HepG2 (cell line): ENCODE measurements around the gene ZNF714. TPM values are rescaled to one million over a fixed set of nuclear protein-coding genes. Genes with fewer than 3 reads are reported as not detected.

Source experiments
- AGO2 ChIP-seq: fragments of 200-400 bp; formaldehyde crosslinking; optimal IDR thresholded peaks from 2 replicates; pipeline ENCODE3; 2017; ENCODE audit warnings: mild to moderate bottlenecking, low read depth, low read length, moderate library complexity
- ATF7 ChIP-seq, 2 experiments: fragments of 450-650 bp in 1 of 2; sonication (generic) in 1 of 2; formaldehyde crosslinking in 1 of 2; IDR thresholded peaks; 2 replicates each; pipeline versions ENCODE4 v1.4.0 to v1.6.1; 2016 to 2020; ENCODE audit warnings: antibody characterized with exemption in 1 of 2, mild to moderate bottlenecking in 1 of 2, missing genetic modification reagents in 1 of 2
- BRD4 ChIP-seq: sonication (generic); formaldehyde crosslinking; IDR thresholded peaks from 2 replicates; pipeline ENCODE4 v1.4.0; 2020; ENCODE audit warnings: missing genetic modification reagents
- CBFB ChIP-seq: sonication (generic); formaldehyde crosslinking; IDR thresholded peaks from 2 replicates; pipeline ENCODE4 v1.4.0; 2020; ENCODE audit warnings: missing genetic modification reagents
- MBNL3 ChIP-seq: fragments of 250-450 bp; sonication (Bioruptor Pico); conservative IDR thresholded peaks from 2 replicates; pipeline ENCODE4 v1.8.0; 2022; ENCODE audit warnings: mild to moderate bottlenecking, inconsistent platforms
- NKX3-1 ChIP-seq: sonication (generic); formaldehyde crosslinking; IDR thresholded peaks from 2 replicates; pipeline ENCODE4 v1.5.0; 2020; ENCODE audit warnings: missing genetic modification reagents
- PAWR ChIP-seq: sonication (generic); formaldehyde crosslinking; IDR thresholded peaks from 2 replicates; pipeline ENCODE4 v1.4.0; 2020; ENCODE audit warnings: missing genetic modification reagents, mild to moderate bottlenecking, borderline replicate concordance
- PITX1 ChIP-seq: sonication (generic); formaldehyde crosslinking; IDR thresholded peaks from 2 replicates; pipeline ENCODE4 v1.5.1; 2020; ENCODE audit warnings: mild to moderate bottlenecking, missing genetic modification reagents
- PRDM10 ChIP-seq: sonication (generic); formaldehyde crosslinking; IDR thresholded peaks from 2 replicates; pipeline ENCODE4 v1.4.0; 2020; ENCODE audit warnings: low read depth, missing genetic modification reagents
- ZNF275 ChIP-seq: sonication (generic); formaldehyde crosslinking; IDR thresholded peaks from 2 replicates; pipeline ENCODE4 v1.8.0; 2022; ENCODE audit warnings: missing genetic modification reagents, mild to moderate bottlenecking, inconsistent platforms, borderline replicate concordance
- ZNF788 ChIP-seq: sonication (generic); formaldehyde crosslinking; IDR thresholded peaks from 2 replicates; pipeline ENCODE4 v1.5.0; 2020; ENCODE audit warnings: mild to moderate bottlenecking, missing genetic modification reagents, borderline replicate concordance
- ZNF841 ChIP-seq: sonication (generic); formaldehyde crosslinking; IDR thresholded peaks from 2 replicates; pipeline ENCODE4 v1.8.1; 2023; ENCODE audit warnings: missing genetic modification reagents, borderline replicate concordance
- ZNF891 ChIP-seq: sonication (generic); formaldehyde crosslinking; IDR thresholded peaks from 2 replicates; pipeline ENCODE4 v1.5.0; 2020; ENCODE audit warnings: mild to moderate bottlenecking, missing genetic modification reagents
- polyA plus RNA-seq, 8 experiments: library from polyadenylated mRNA; depleted of rRNA in 3 of 8; stranded (reverse) in 7 of 8; unstranded in 1 of 8; fragments of >200 nt; fragmentation: Illumina TruSeq in 4 of 8; extraction: Trizol in 4 of 8; gene quantifications; 2 replicates each; pipeline versions ENCODE4 v1.2.1 to v1.2.3, GENCODE V29; 2011 to 2016; ENCODE audit warnings: low read depth in 4 of 8, missing spikeins in 1 of 8, mixed read lengths in 1 of 8; ENCODE audit not compliant: insufficient read depth in 1 of 8
- total RNA-seq, 5 experiments: library from RNA; depleted of rRNA; stranded (reverse); fragments of >200 nt; fragmentation: Illumina TruSeq; extraction: Trizol; gene quantifications; 2 replicates each; pipeline ENCODE4 v1.2.3, GENCODE V29; 2016; ENCODE audit warnings: low read depth in 1 of 5
- TF ChIP-seq, protein P1 (sequence below): sonication (generic); formaldehyde crosslinking; IDR thresholded peaks from 2 replicates; pipeline ENCODE4 v1.8.0; 2022; ENCODE audit warnings: mild to moderate bottlenecking, missing genetic modification reagents; ENCODE audit not compliant: insufficient replicate concordance
- TF ChIP-seq, protein P2 (sequence below): sonication (generic); formaldehyde crosslinking; IDR thresholded peaks from 2 replicates; pipeline ENCODE4 v1.4.0; 2020; ENCODE audit warnings: mild to moderate bottlenecking, missing genetic modification reagents
- TF ChIP-seq, protein P3 (sequence below): sonication (generic); formaldehyde crosslinking; conservative IDR thresholded peaks from 2 replicates; pipeline ENCODE4 v1.4.0; 2020; ENCODE audit warnings: missing genetic modification reagents

The ZNF714 gene
- total and polyA plus RNA-seq, 2 of the 13 experiments (the other 11 are each of a cell fraction or from before 2014, with no cell fraction given) = 6.7 to 27.8 TPM

- TF ChIP-seq PRDM10 (no peak), ZNF275 (CRISPR knock-in tag) (no peak), NKX3-1 (CRISPR knock-in tag) (no peak), AGO2 (no peak), PAWR (CRISPR knock-in tag) (no peak), ZNF891 (CRISPR knock-in tag) (peak; percentile 80), ZNF841 (CRISPR knock-in tag) (no peak), ZNF788 (peak; percentile 75; the same call in 1 of the 2 replicates), ATF7 (IDR thresholded peaks at IDR 0.05) (no peak), ATF7 (CRISPR knock-in tag; IDR thresholded peaks at IDR 0.05) (no peak; the same call in 1 of the 2 replicates), BRD4 (CRISPR knock-in tag) (peak; percentile 49; the same call in 1 of the 2 replicates), PITX1 (CRISPR knock-in tag) (no peak), MBNL3 (CRISPR knock-in tag) (no peak), CBFB (CRISPR knock-in tag) (no peak)
- TF ChIP-seq, protein P1, sequence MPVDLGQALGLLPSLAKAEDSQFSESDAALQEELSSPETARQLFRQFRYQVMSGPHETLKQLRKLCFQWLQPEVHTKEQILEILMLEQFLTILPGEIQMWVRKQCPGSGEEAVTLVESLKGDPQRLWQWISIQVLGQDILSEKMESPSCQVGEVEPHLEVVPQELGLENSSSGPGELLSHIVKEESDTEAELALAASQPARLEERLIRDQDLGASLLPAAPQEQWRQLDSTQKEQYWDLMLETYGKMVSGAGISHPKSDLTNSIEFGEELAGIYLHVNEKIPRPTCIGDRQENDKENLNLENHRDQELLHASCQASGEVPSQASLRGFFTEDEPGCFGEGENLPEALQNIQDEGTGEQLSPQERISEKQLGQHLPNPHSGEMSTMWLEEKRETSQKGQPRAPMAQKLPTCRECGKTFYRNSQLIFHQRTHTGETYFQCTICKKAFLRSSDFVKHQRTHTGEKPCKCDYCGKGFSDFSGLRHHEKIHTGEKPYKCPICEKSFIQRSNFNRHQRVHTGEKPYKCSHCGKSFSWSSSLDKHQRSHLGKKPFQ (CRISPR knock-in tag) = peak; percentile 56
- TF ChIP-seq, protein P2, sequence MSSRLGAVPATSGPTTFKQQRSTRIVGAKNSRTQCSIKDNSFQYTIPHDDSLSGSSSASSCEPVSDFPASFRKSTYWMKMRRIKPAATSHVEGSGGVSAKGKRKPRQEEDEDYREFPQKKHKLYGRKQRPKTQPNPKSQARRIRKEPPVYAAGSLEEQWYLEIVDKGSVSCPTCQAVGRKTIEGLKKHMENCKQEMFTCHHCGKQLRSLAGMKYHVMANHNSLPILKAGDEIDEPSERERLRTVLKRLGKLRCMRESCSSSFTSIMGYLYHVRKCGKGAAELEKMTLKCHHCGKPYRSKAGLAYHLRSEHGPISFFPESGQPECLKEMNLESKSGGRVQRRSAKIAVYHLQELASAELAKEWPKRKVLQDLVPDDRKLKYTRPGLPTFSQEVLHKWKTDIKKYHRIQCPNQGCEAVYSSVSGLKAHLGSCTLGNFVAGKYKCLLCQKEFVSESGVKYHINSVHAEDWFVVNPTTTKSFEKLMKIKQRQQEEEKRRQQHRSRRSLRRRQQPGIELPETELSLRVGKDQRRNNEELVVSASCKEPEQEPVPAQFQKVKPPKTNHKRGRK (CRISPR knock-in tag) = no peak
- TF ChIP-seq, protein P3, sequence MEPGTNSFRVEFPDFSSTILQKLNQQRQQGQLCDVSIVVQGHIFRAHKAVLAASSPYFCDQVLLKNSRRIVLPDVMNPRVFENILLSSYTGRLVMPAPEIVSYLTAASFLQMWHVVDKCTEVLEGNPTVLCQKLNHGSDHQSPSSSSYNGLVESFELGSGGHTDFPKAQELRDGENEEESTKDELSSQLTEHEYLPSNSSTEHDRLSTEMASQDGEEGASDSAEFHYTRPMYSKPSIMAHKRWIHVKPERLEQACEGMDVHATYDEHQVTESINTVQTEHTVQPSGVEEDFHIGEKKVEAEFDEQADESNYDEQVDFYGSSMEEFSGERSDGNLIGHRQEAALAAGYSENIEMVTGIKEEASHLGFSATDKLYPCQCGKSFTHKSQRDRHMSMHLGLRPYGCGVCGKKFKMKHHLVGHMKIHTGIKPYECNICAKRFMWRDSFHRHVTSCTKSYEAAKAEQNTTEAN (CRISPR knock-in tag) = no peak
Measured at GRCh38 chr19:21141787-21142464, 59.9 kb downstream of the ZNF714 start, which contains the start of gene ZNF431 (continued).
